Prostate gland (tissue), 2 donors: Measurements from ENCODE around the gene GJD2.

Experiments used
- CTCF ChIP-seq, 4 experiments: fragments of 200-600 bp in 2 of 4; fragments of 450-650 bp in 2 of 4; sonication (generic) in 2 of 4; IDR thresholded peaks; 1 replicate in 3 of 4; 2 replicates in 1 of 4; pipeline ENCODE4 v1.5.1; 2016 to 2019; ENCODE audit warnings: antibody characterized with exemption in 4 of 4, mild to moderate bottlenecking in 2 of 4, moderate library complexity in 2 of 4
- POLR2A ChIP-seq: fragments of 450-650 bp; IDR thresholded peaks from one replicate; pipeline ENCODE4 v1.6.1; 2016; ENCODE audit warnings: antibody characterized with exemption, mild to moderate bottlenecking
- POLR2AphosphoS5 ChIP-seq: sonication (generic); formaldehyde crosslinking; IDR thresholded peaks from one replicate; pipeline ENCODE4 v1.6.1; 2017; ENCODE audit warnings: antibody characterized with exemption

DNA sequence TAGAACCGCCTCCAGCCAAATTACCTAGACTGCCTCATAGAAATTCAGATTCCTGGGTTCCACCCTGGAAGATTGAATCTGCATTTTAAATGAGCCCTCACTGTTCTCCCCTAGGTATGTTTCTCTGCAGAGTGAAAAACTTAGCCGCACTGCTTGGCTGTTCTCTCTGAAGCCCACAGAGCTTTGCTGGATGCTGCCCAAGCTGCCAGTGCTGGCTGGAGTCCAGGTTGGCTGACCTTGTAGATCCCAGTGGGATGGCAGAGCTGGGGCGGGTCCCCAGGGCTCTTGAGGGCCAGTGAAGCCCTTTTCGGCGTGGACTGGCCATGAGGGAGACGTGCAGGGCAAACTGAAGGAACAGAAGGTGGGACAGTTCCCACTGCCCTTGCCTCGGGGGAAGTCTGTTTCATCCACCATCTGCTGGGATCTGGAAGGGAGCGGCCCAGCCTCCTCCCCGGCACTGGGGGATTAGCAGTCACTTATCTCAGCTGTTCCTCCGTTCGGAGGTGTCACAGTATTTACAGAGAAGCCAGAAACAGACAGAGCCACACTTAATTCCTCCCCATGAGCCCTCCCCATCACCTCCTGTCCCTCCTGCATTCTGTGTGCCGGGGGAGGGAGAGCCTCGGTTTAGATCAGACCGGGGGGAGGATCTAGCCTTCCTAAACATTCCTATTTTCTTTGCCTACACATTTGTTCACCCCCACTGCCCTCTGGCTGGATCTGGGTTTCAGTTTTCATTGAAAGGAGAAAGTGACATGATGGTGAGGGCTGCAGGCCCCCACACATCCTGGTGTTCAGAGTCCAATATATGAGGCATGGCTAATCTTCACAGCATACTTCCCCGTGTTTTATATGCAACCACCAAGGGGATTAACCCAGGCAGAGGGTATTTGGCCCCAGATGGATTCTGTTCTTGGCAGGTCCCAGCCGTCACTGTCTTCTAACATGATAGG lies 44.6 kb upstream of the GJD2 start:
- TF ChIP-seq CTCF (IDR thresholded peaks at IDR 0.05): no peak
- TF ChIP-seq POLR2A: no peak
- no peak for TF ChIP-seq POLR2AphosphoS5
